ENCODE measurements around the gene CLDN5. TPM values are rescaled to one million over a fixed set of nuclear protein-coding genes. Genes with fewer than 3 reads are reported as not detected.

Gene CLDN5
- total and polyA plus RNA-seq, 7 donors, result 3.5 to 129 (median 57.4) TPM

GRCh38 chr22:19519041-19519926, 4.9 kb downstream of the CLDN5 start:
- H3K36me3 ChIP-seq, result no peaks in the 10 kb centered on the region
- 92 to 93% methylated on average over 17 of the region's 17 CpGs for whole genome bisulfite sequencing, 2 donors
- TF ChIP-seq EP300 (IDR thresholded peaks at IDR 0.05) (no peak), POLR2A (IDR thresholded peaks at IDR 0.05) (no peak), CTCF (IDR thresholded peaks at IDR 0.05) (no peak), POLR2AphosphoS5 (IDR thresholded peaks at IDR 0.05) (no peak)
- intact Hi-C loops (cut with DNase I), result no loop called here
- peaks cover 17 to 26% (median 26%) of the 10 kb centered on the region in 3 donors for H3K27me3 ChIP-seq
- H3K4me3 ChIP-seq, result no peak overlapping the region
- no peak for DNase-seq
- no peak overlapping the region for H3K27ac ChIP-seq
- H3K9me3 ChIP-seq, result no peaks in the 10 kb centered on the region
- peaks cover 0 to 13% (median 11%) of the 10 kb centered on the region in 4 donors for H3K4me1 ChIP-seq

GRCh38 chr22:19518635-19519034, 5.6 kb downstream of the CLDN5 start:
- 89 to 93% methylated on average over 10 of the region's 10 CpGs for whole genome bisulfite sequencing, 2 donors
- no peaks in the 10 kb centered on the region for H3K36me3 ChIP-seq
- no peak for DNase-seq
- TF ChIP-seq CTCF (IDR thresholded peaks at IDR 0.05) (no peak), POLR2AphosphoS5 (IDR thresholded peaks at IDR 0.05) (no peak), EP300 (IDR thresholded peaks at IDR 0.05) (no peak), POLR2A (IDR thresholded peaks at IDR 0.05) (no peak)
- intact Hi-C loops (cut with DNase I), result no loop called here
- no peak overlapping the region for H3K27ac ChIP-seq
- H3K9me3 ChIP-seq, result peaks cover 0 to 3% (median 0%) of the 10 kb centered on the region in 4 donors
- H3K27me3 ChIP-seq, result peaks cover 10 to 20% (median 19%) of the 10 kb centered on the region in 3 donors
- H3K4me3 ChIP-seq, result no peak overlapping the region
- peaks cover 2 to 6% (median 4%) of the 10 kb centered on the region in 4 donors for H3K4me1 ChIP-seq

- TF ChIP-seq POLR2A (IDR thresholded peaks at IDR 0.05) (no peak), POLR2AphosphoS5 (IDR thresholded peaks at IDR 0.05) (no peak), EP300 (IDR thresholded peaks at IDR 0.05) (no peak), CTCF (IDR thresholded peaks at IDR 0.05) (no peak)
- intact Hi-C loops (cut with DNase I), result no loop called here
- Histone ChIP-seq H3K4me3 (no peak overlapping the region), H3K9me3 (peaks cover 0 to 3% (median 0%) of the 10 kb centered on the region in 4 donors), H3K36me3 (no peaks in the 10 kb centered on the region), H3K4me1 (peaks cover 0 to 2% (median under 1%) of the 10 kb centered on the region in 4 donors), H3K27me3 (peaks cover 5 to 14% (median 14%) of the 10 kb centered on the region in 3 donors), H3K27ac (no peak overlapping the region)
- 92 to 93% methylated on average over 12 of the region's 12 CpGs for WGBS, 2 donors
- DNase-seq, result no peak
These were observed 6.1 kb downstream of the CLDN5 start for GRCh38 chr22:19517919-19518611.

GRCh38 chr22:19517171-19517500, 7.1 kb downstream of the CLDN5 start:
- 96% methylated on average over 10 of the region's 10 CpGs for WGBS, 2 donors
- DNase-seq, result no peak
- Histone ChIP-seq H3K4me3 (no peak overlapping the region), H3K27ac (no peak overlapping the region), H3K36me3 (no peaks in the 10 kb centered on the region), H3K27me3 (peaks cover 0 to 5% (median 5%) of the 10 kb centered on the region in 3 donors), H3K4me1 (peaks cover 0 to 2% (median 0%) of the 10 kb centered on the region in 4 donors), H3K9me3 (peaks cover 0 to 3% (median 0%) of the 10 kb centered on the region in 4 donors)
- TF ChIP-seq POLR2AphosphoS5 (IDR thresholded peaks at IDR 0.05), result no peak
- TF ChIP-seq EP300 (IDR thresholded peaks at IDR 0.05), result no peak
- no peak for TF ChIP-seq POLR2A (IDR thresholded peaks at IDR 0.05)
- no peak for TF ChIP-seq CTCF (IDR thresholded peaks at IDR 0.05)
- intact Hi-C loops (cut with DNase I), result no loop called here

All from sigmoid colon (tissue), 7 donors.